ENCODE results near the gene DCAF12L1. TPM values are rescaled to one million over a fixed set of nuclear protein-coding genes. Genes with fewer than 3 reads are reported as not detected.

Gene DCAF12L1
- total RNA-seq: 0.63 TPM

DNA sequence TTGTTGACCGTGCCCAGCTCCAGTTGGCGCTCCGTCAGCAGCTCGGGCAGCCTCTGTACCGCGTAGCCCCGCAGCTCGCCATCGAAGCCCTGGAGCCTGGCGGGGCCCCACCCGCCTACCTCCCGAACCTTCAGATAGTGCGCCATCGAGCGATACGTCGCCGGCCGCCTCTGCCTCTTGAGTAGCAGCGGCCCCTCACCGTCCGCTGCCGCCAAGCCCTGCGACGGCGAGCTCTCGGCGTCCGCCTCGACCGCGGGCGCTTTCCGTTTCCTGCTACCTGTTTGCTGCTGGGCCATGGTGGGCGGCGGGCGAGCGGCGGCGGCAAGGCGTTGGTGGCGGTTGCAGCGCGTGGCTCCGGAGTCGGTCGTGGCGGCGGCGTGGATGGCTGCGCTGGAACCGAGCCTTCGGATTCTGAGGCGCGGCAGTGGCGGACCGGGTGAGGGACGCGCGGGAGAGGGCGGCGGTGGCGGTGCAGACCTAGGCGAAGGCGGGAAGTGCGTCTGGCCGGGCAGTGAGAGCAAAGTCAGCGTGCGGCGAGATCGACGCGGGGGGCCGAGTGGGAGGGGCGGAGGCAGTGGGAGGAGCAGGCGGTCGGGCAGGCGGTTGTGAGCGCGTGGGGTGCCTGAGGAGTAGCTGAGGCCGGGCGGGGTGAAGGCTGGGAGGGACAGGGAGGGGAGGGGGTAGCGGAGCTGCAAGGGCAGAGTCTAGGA lies at the start of gene DCAF12L1:
Gene DCAF12L1 (minus strand): TSS at position 502 of the 710 bp plus-strand sequence. CDS start 206 bp downstream, at position 296.

Small RNAs within 50 kb of the gene (small RNA-seq; reads per million reads assigned to genes)
- gene Z69908.1 (ENCODE audit: low replicate concordance): not detected
